Uterus (tissue), 4 donors: Measurements from ENCODE around the gene ARHGEF28. TPM values are rescaled to one million over a fixed set of nuclear protein-coding genes. Genes with fewer than 3 reads are reported as not detected.

ENCODE experiments used
- DNase-seq, 2 donors: peaks; one replicate each; pipeline ENCODE4 v3.0.0-alpha.2; 2019 to 2020
- H3K27ac ChIP-seq, 2 donors: fragments of 200-600 bp; sonication (generic); 1 replicate in 1 of 2; 2 replicates in 1 of 2; pipeline ENCODE4 v1.5.1; 2016 to 2018
- H3K27me3 ChIP-seq, 2 donors: fragments of 200-600 bp; sonication (generic); one replicate each; pipeline ENCODE4 v1.5.1; 2018 to 2019; ENCODE audit warnings: control low read depth in 1 of 2
- H3K36me3 ChIP-seq, 2 donors: fragments of 200-600 bp; sonication (generic); one replicate each; pipeline ENCODE4 v1.5.1; 2019; ENCODE audit warnings: control low read depth in 1 of 2
- H3K4me1 ChIP-seq, 2 donors: fragments of 200-600 bp; sonication (generic); one replicate each; pipeline ENCODE4 v1.5.1; 2018 to 2019; ENCODE audit warnings: control low read depth in 1 of 2
- H3K4me3 ChIP-seq, 2 donors: fragments of 200-600 bp; sonication (generic); 1 replicate in 1 of 2; 2 replicates in 1 of 2; pipeline ENCODE4 v1.5.1; 2018 to 2019; ENCODE audit warnings: mild to moderate bottlenecking in 1 of 2
- H3K9me3 ChIP-seq, 2 donors: fragments of 200-600 bp; sonication (generic); one replicate each; pipeline ENCODE4 v1.5.1; 2019; ENCODE audit warnings: control low read depth in 1 of 2
- POLR2A ChIP-seq, 2 donors: fragments of 450-650 bp; IDR thresholded peaks; one replicate each; pipeline ENCODE4 v1.6.1; 2016; ENCODE audit warnings: antibody characterized with exemption in 2 of 2, mild to moderate bottlenecking in 1 of 2, moderate library complexity in 1 of 2
- intact Hi-C: fragments of 100-400 bp; cut with DNase I; formaldehyde crosslinking; loops from one replicate; pipeline ENCODE4 v1.15.1; 2023; ENCODE audit warnings: low total_unique reads
- total RNA-seq, 4 donors: library from RNA; depleted of rRNA in 3 of 4; stranded (reverse); fragments of >200 nt in 3 of 4; gene quantifications; one replicate each; pipeline versions ENCODE4 v1.1.0 to v1.2.4, GENCODE V29; 2014 to 2023
- TF ChIP-seq, protein P1 (sequence below), 4 experiments: fragments of 200-600 bp in 2 of 4; fragments of 450-650 bp in 2 of 4; sonication (generic) in 2 of 4; IDR thresholded peaks; one replicate each; pipeline ENCODE4 v1.5.1; 2016 to 2019; ENCODE audit warnings: antibody characterized with exemption in 4 of 4, mild to moderate bottlenecking in 2 of 4, moderate library complexity in 1 of 4
- donor health status: DM: yes; HTN: yes; CAD: no.

ARHGEF28 gene
- total RNA-seq, 4 donors from 2014 or later = 11.9 to 23.2 (median 19.3) TPM

GRCh38 chr5:73960426-73960825 lies 334.4 kb downstream of the ARHGEF28 start:
- no peaks in the 10 kb centered on the region for H3K9me3 ChIP-seq
- DNase-seq = no peak
- no peak overlapping the region for H3K27ac ChIP-seq
- TF ChIP-seq, protein P1, sequence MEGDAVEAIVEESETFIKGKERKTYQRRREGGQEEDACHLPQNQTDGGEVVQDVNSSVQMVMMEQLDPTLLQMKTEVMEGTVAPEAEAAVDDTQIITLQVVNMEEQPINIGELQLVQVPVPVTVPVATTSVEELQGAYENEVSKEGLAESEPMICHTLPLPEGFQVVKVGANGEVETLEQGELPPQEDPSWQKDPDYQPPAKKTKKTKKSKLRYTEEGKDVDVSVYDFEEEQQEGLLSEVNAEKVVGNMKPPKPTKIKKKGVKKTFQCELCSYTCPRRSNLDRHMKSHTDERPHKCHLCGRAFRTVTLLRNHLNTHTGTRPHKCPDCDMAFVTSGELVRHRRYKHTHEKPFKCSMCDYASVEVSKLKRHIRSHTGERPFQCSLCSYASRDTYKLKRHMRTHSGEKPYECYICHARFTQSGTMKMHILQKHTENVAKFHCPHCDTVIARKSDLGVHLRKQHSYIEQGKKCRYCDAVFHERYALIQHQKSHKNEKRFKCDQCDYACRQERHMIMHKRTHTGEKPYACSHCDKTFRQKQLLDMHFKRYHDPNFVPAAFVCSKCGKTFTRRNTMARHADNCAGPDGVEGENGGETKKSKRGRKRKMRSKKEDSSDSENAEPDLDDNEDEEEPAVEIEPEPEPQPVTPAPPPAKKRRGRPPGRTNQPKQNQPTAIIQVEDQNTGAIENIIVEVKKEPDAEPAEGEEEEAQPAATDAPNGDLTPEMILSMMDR (IDR thresholded peaks at IDR 0.05) = no peak
- TF ChIP-seq POLR2A (IDR thresholded peaks at IDR 0.05) = no peak
- no peaks in the 10 kb centered on the region for H3K36me3 ChIP-seq
- H3K4me1 ChIP-seq = no peaks in the 10 kb centered on the region
- intact Hi-C loops = no loop called here
- no peak overlapping the region for H3K4me3 ChIP-seq
- no peaks in the 10 kb centered on the region for H3K27me3 ChIP-seq

DNA sequence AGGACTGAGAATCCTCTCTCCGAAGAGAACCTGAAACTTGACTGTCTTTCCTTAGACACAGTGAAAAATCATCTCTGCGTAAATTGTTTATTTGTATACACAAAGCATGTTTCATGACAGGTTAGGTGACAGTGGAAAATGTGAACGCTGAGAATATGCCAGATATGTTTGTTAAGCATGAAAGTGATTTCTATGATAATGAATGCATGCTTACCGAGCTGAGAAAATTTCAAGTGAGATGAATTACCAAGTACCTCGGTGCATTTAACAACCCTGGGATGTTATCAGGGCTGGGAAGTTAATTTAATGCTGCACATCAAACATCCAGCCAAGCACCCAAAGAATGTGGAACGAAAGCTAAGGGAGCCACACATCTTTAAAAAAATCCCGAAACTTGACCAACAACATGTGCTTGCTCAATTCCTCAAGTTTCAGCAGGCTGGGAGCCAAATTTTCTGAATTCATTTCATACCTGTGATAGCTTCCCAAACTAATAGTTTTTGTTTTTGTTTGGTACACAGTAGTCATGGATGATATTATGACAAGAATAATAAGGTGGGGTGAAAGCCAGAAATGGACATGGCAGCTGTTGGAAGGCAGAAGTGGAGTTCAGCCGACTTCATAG lies 336.9 kb downstream of the ARHGEF28 start:
- no peaks in the 10 kb centered on the region for H3K36me3 ChIP-seq
- intact Hi-C loops = no loop called here

GRCh38 chr5:73964352-73964865 lies 338.4 kb downstream of the ARHGEF28 start:
- no peak for DNase-seq
- H3K4me1 ChIP-seq = no peaks in the 10 kb centered on the region
- no peak overlapping the region for H3K4me3 ChIP-seq
- H3K27me3 ChIP-seq = no peaks in the 10 kb centered on the region
- H3K36me3 ChIP-seq = no peaks in the 10 kb centered on the region
- TF ChIP-seq POLR2A (IDR thresholded peaks at IDR 0.05) = no peak
- TF ChIP-seq, protein P1 (IDR thresholded peaks at IDR 0.05) = no peak
- no peaks in the 10 kb centered on the region for H3K9me3 ChIP-seq
- H3K27ac ChIP-seq = no peak overlapping the region
- intact Hi-C loops = no loop called here

More for the DNA sequence above, 336.9 kb downstream of the ARHGEF28 start:
- H3K4me1 ChIP-seq = no peaks in the 10 kb centered on the region
- TF ChIP-seq, protein P1 (IDR thresholded peaks at IDR 0.05) = no peak
- no peak for TF ChIP-seq POLR2A (IDR thresholded peaks at IDR 0.05)
- no peaks in the 10 kb centered on the region for H3K27me3 ChIP-seq
- no peak for DNase-seq
- no peaks in the 10 kb centered on the region for H3K9me3 ChIP-seq
- H3K4me3 ChIP-seq = no peak overlapping the region
- H3K27ac ChIP-seq = no peak overlapping the region

DNA sequence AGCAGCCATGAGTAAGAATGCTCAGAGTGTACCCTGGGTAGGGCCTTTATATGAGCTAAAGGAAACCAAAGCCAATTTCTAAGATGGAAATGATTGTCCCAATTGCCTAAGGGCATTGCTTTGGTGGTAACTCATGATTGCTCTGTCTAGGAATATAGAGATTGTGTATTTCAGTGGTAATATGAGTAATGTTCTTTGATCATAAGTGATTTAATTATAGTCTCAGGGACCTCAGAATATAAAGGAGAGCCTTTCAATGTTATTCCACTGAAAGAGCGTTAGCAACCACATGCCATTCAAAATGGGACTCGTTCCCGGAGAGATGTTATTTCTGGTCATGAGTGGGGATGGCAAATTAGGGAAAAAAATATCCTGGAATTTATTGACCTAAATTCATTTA lies 340.5 kb downstream of the ARHGEF28 start:
- H3K27me3 ChIP-seq = no peaks in the 10 kb centered on the region
- no peak for DNase-seq

DNA sequence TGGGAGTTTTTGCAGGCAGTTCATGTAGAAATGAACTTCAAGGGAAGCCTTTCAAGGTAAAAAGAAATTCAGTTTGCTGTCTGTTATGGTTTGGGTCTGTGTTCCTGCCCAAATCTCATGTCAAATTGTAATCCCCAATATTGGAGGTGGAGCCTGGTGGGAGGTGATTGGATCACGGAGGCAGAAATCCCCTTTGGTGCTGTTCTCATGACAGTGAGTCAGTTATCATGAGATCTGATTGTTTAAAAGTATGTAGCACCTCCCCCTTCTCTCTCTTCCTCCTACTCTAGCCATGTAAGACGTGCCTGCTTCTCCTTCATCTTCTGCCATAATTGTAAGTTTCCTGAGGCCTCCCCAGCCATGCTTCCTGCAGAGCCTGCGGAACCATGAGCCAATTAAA lies 341.4 kb downstream of the ARHGEF28 start:
- H3K27ac ChIP-seq = no peak overlapping the region
- no peak overlapping the region for H3K4me3 ChIP-seq
- TF ChIP-seq, protein P1 (IDR thresholded peaks at IDR 0.05) = no peak
- TF ChIP-seq POLR2A (IDR thresholded peaks at IDR 0.05) = no peak
- intact Hi-C loops = no loop called here
- H3K36me3 ChIP-seq = no peaks in the 10 kb centered on the region
- no peaks in the 10 kb centered on the region for H3K9me3 ChIP-seq
- no peaks in the 10 kb centered on the region for H3K4me1 ChIP-seq
- DNase-seq = no peak
- no peaks in the 10 kb centered on the region for H3K27me3 ChIP-seq

More for the DNA sequence above, 340.5 kb downstream of the ARHGEF28 start:
- H3K4me3 ChIP-seq = no peak overlapping the region
- no peaks in the 10 kb centered on the region for H3K9me3 ChIP-seq
- TF ChIP-seq, protein P1 (IDR thresholded peaks at IDR 0.05) = no peak
- TF ChIP-seq POLR2A (IDR thresholded peaks at IDR 0.05) = no peak
- no peaks in the 10 kb centered on the region for H3K4me1 ChIP-seq
- no peaks in the 10 kb centered on the region for H3K36me3 ChIP-seq
- no peak overlapping the region for H3K27ac ChIP-seq
- intact Hi-C loops = no loop called here
